Measurements from ENCODE around the gene PMEPA1. TPM values are rescaled to one million over a fixed set of nuclear protein-coding genes. Genes with fewer than 3 reads are reported as not detected.

The PMEPA1 gene
- total RNA-seq, 1 experiment from 2014 or later: 1.9 TPM

DNA sequence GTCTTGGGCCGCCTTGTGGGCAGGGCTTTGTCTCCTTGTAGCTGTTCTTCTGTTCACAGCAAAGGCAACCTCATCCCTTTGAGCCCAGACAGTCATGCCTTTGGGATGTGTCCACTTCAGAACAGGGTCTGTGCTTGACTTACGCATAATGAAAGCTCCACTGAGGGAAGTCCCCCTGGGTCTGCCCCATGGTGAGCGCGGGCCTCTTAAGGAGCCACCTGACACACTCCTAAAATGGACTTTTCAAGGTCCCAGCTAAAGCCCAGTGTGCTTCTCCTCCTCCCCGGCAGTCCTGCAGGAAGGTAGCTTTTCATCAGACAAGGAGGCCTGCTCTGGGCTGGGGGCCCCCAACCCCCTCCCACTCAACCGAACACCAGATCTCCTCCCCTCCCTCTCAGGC lies 24.9 kb upstream of the PMEPA1 start:
- no peaks in the 10 kb centered on the region for H3K4me1 ChIP-seq (ENCODE audit: low read length)

DNA sequence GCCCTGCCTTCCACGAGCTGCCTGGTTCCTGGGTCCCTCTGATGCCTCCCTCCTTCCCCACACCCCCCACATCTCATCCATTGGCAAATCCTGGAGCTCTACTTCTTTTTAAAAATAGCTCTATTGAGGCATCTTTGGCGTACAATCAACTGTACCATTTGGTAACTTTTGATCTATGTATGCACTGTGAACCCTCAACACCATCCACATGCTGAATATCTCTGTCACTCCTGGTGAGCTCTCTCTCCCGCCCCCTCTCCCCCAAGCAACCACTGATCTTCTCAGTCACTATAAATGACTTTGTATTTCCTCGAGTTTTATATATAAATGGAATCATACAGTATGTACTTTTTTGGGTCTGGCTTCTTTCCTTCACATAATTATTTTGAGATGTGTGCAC lies 22.4 kb upstream of the PMEPA1 start:
- no peak overlapping the region for H3K4me2 ChIP-seq (ENCODE audit: low read depth, low read length, poor library complexity, severe bottlenecking)
- no peaks in the 10 kb centered on the region for H3K4me1 ChIP-seq (ENCODE audit: low read length)
- H3K27me3 ChIP-seq (ENCODE audit: low read length): no peaks in the 10 kb centered on the region

More for the DNA sequence above, 24.9 kb upstream of the PMEPA1 start:
- Histone ChIP-seq H3K9me3 (ENCODE audit: low read length) (no peaks in the 10 kb centered on the region), H3K27ac (ENCODE audit: low read length) (no peak overlapping the region), H3K27me3 (ENCODE audit: low read length) (no peaks in the 10 kb centered on the region; the same call in 1 of the 2 replicates), H3K9ac (ENCODE audit: low read length) (no peak overlapping the region), H3K9me2 (replicated peaks; ENCODE audit: insufficient read depth, low read length) (no peaks in the 10 kb centered on the region), H4K20me1 (ENCODE audit: insufficient read depth, low read depth, low read length) (no peaks in the 10 kb centered on the region), H2AFZ (ENCODE audit: low read length) (no peak overlapping the region), H3K4me2 (ENCODE audit: low read depth, low read length, poor library complexity, severe bottlenecking) (no peak overlapping the region), H3K4me3 (ENCODE audit: low read length) (no peak overlapping the region), H3K79me2 (ENCODE audit: low read length) (no peaks in the 10 kb centered on the region), H3K36me3 (ENCODE audit: insufficient read depth, low read length) (no peaks in the 10 kb centered on the region)
- no peak for DNase-seq

DNA sequence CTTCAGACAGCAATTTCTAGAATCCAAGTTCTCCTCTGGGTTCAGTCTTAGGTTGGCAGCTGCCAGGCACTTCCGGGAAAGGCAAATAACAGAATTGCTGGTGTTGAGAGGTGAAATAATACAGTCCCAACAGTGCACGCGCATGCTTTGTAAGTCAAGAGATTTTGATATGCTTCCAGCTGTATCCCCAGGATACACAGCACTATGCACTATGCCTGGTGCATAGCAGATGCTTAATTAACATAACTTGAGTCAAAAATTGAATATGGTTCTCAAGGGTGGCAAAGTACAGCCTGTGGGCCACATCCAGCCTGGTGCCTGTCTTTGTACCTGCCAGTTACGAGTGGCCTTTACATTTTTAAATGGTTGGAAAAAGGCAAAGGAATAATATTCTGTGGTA lies 18.9 kb upstream of the PMEPA1 start:
- H3K79me2 ChIP-seq (ENCODE audit: low read length): no peaks in the 10 kb centered on the region

More for the DNA sequence above, 22.4 kb upstream of the PMEPA1 start:
- Histone ChIP-seq H3K9ac (ENCODE audit: low read length) (no peak overlapping the region), H3K9me3 (ENCODE audit: low read length) (no peaks in the 10 kb centered on the region), H3K4me3 (ENCODE audit: low read length) (no peak overlapping the region), H3K9me2 (replicated peaks; ENCODE audit: insufficient read depth, low read length) (no peaks in the 10 kb centered on the region), H3K79me2 (ENCODE audit: low read length) (no peaks in the 10 kb centered on the region), H3K36me3 (ENCODE audit: insufficient read depth, low read length) (no peaks in the 10 kb centered on the region), H4K20me1 (ENCODE audit: insufficient read depth, low read depth, low read length) (0 out of 2 replicates have a peak, but pooled peaks cover 3% of the 10 kb centered on the region), H2AFZ (ENCODE audit: low read length) (no peak overlapping the region), H3K27ac (ENCODE audit: low read length) (no peak overlapping the region)
- no peak for DNase-seq

DNA sequence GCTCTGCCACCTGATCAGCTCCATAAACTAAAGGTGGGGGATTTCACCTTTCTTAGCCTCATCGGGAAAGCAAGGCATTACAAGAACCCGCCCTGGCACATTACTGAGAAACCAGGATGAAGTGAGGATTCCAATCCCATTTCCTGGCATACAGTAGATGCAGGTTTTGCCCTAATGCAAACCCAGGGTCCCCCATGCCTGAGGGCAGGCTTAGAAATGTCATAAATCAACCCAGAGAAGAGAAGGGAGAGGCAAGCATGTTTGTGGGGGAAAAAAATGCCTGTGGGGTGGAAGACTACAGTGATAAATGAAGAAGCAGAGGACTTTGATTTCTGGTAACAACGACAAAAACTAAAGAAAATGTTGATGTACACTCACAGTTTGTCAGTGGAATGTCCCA lies 18.0 kb upstream of the PMEPA1 start:
- Histone ChIP-seq H3K4me1 (ENCODE audit: low read length) (peaks cover 3% of the 10 kb centered on the region; the same call in 1 of the 2 replicates), H2AFZ (ENCODE audit: low read length) (no peak overlapping the region), H3K27ac (ENCODE audit: low read length) (no peak overlapping the region), H3K79me2 (ENCODE audit: low read length) (no peaks in the 10 kb centered on the region), H3K9me2 (replicated peaks; ENCODE audit: insufficient read depth, low read length) (no peaks in the 10 kb centered on the region), H3K4me2 (ENCODE audit: low read depth, low read length, poor library complexity, severe bottlenecking) (no peak overlapping the region), H3K27me3 (ENCODE audit: low read length) (no peaks in the 10 kb centered on the region), H3K9ac (ENCODE audit: low read length) (no peak overlapping the region), H4K20me1 (ENCODE audit: insufficient read depth, low read depth, low read length) (0 out of 2 replicates have a peak, but pooled peaks cover 3% of the 10 kb centered on the region), H3K36me3 (ENCODE audit: insufficient read depth, low read length) (no peaks in the 10 kb centered on the region), H3K4me3 (ENCODE audit: low read length) (no peak overlapping the region), H3K9me3 (ENCODE audit: low read length) (no peaks in the 10 kb centered on the region)
- no peak for DNase-seq

More for the DNA sequence above, 18.9 kb upstream of the PMEPA1 start:
- no peaks in the 10 kb centered on the region for H3K9me2 ChIP-seq (replicated peaks; ENCODE audit: insufficient read depth, low read length)
- no peak overlapping the region for H2AFZ ChIP-seq (ENCODE audit: low read length)
- no peak overlapping the region for H3K4me3 ChIP-seq (ENCODE audit: low read length)
- no peak overlapping the region for H3K4me2 ChIP-seq (ENCODE audit: low read depth, low read length, poor library complexity, severe bottlenecking)
- H4K20me1 ChIP-seq (ENCODE audit: insufficient read depth, low read depth, low read length): 0 out of 2 replicates have a peak, but pooled peaks cover 3% of the 10 kb centered on the region
- H3K27ac ChIP-seq (ENCODE audit: low read length): no peak overlapping the region
- no peaks in the 10 kb centered on the region for H3K27me3 ChIP-seq (ENCODE audit: low read length)
- H3K4me1 ChIP-seq (ENCODE audit: low read length): no peaks in the 10 kb centered on the region
- H3K9ac ChIP-seq (ENCODE audit: low read length): no peak overlapping the region
- no peaks in the 10 kb centered on the region for H3K9me3 ChIP-seq (ENCODE audit: low read length)
- no peaks in the 10 kb centered on the region for H3K36me3 ChIP-seq (ENCODE audit: insufficient read depth, low read length)
- DNase-seq: no peak

DNA sequence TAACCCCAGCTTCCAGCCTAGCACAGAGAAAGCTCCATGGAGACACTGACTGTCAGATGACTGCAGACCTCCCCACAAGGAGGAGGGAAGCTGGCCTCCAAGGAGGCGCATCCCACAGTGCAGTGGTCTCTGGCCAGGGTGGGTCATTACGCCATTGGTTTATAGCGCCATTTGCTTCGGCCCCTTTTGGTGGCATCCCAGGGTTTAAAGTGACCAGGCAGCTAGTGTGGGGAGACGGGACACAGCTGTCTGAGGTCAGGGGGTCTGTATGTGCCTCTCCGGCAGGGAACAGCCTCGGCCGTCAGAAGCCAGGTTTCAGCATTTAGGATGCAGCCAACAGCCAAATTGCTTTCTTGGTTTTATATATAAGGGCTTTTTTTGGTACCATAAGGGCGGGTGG lies 15.8 kb upstream of the PMEPA1 start:
- Histone ChIP-seq H3K4me3 (ENCODE audit: low read length) (no peak overlapping the region), H4K20me1 (ENCODE audit: insufficient read depth, low read depth, low read length) (0 out of 2 replicates have a peak, but pooled peaks cover 3% of the 10 kb centered on the region), H3K27ac (ENCODE audit: low read length) (no peak overlapping the region), H3K79me2 (ENCODE audit: low read length) (no peaks in the 10 kb centered on the region), H3K9ac (ENCODE audit: low read length) (no peak overlapping the region), H3K4me1 (ENCODE audit: low read length) (peaks cover 3% of the 10 kb centered on the region; the same call in 1 of the 2 replicates), H3K36me3 (ENCODE audit: insufficient read depth, low read length) (no peaks in the 10 kb centered on the region), H3K27me3 (ENCODE audit: low read length) (no peaks in the 10 kb centered on the region), H3K4me2 (ENCODE audit: low read depth, low read length, poor library complexity, severe bottlenecking) (no peak overlapping the region), H3K9me3 (ENCODE audit: low read length) (no peaks in the 10 kb centered on the region), H3K9me2 (replicated peaks; ENCODE audit: insufficient read depth, low read length) (no peaks in the 10 kb centered on the region), H2AFZ (ENCODE audit: low read length) (no peak overlapping the region)
- no peak for DNase-seq

DNA sequence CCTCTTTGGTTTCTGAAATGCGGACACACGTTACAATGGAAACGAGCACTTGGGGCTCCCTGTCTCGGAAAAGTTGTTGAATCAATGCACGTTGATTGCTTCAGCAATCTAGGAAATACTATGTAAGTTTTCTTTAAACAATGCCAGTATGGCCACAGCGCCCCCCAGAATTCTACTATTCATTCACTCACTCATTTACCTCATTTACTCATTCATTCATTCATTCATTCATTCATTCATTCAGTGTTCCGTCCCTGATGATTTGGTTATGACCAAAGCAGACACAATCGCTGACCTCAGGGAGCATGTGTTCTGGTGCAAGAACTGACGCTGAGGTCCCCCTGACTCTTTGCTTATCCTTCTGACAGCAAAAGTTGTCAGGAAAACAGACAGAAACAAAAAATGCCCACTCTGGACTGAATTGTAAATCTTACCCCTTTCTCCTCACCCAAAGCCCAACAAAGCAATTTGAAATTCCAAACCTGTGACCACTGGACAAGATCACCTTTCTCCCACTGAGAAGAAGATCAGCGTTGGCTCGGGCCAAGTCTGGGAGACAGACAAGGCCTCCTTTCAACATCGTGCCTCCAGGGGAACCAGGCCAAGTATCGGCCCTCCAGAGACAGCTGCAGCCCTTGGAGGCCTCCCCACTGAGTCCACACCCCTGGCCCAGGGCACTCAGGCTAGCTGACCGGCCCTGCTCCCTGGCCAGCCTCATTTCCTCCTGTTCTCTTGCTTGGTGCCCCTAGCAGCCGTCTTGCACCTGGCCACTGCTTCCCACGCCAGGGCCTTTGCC lies 15.0 kb upstream of the PMEPA1 start:
- no peak overlapping the region for H3K9ac ChIP-seq (ENCODE audit: low read length)

DNA sequence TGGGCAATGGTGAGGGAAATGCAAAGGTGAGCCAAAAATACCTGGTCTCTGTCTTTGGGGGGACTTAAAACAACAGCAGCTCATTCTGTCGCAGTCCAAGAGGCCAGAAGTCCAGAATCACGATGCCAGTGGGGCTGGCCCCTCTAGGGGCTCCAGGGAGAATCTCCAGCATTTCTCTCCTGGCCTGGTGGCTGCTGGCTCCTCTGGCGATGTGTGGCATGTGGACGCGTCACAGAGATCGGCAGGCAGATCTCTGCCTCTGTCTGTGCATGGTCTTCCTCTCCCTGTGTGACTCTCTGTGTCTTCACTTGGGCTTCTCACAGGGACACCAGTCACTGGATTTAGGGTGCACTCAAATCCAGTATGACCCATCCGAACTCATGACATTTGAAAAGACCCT lies 14.0 kb upstream of the PMEPA1 start:
- H2AFZ ChIP-seq (ENCODE audit: low read length): no peak overlapping the region
- H3K4me2 ChIP-seq (ENCODE audit: low read depth, low read length, poor library complexity, severe bottlenecking): no peak overlapping the region
- H3K79me2 ChIP-seq (ENCODE audit: low read length): no peaks in the 10 kb centered on the region
- no peak overlapping the region for H3K27ac ChIP-seq (ENCODE audit: low read length)
- no peak overlapping the region for H3K4me3 ChIP-seq (ENCODE audit: low read length)
- DNase-seq: no peak
- 0 out of 2 replicates have a peak, but pooled peaks cover 3% of the 10 kb centered on the region for H4K20me1 ChIP-seq (ENCODE audit: insufficient read depth, low read depth, low read length)
- H3K4me1 ChIP-seq (ENCODE audit: low read length): peaks cover 6% of the 10 kb centered on the region
- H3K27me3 ChIP-seq (ENCODE audit: low read length): no peaks in the 10 kb centered on the region
- no peak overlapping the region for H3K9ac ChIP-seq (ENCODE audit: low read length)
- H3K9me2 ChIP-seq (replicated peaks; ENCODE audit: insufficient read depth, low read length): no peaks in the 10 kb centered on the region
- no peaks in the 10 kb centered on the region for H3K36me3 ChIP-seq (ENCODE audit: insufficient read depth, low read length)
- H3K9me3 ChIP-seq (ENCODE audit: low read length): no peaks in the 10 kb centered on the region

More for the DNA sequence above, 15.0 kb upstream of the PMEPA1 start:
- H3K27me3 ChIP-seq (ENCODE audit: low read length): no peaks in the 10 kb centered on the region
- peaks cover 3% of the 10 kb centered on the region; the same call in 1 of the 2 replicates for H3K4me1 ChIP-seq (ENCODE audit: low read length)
- no peaks in the 10 kb centered on the region for H3K9me2 ChIP-seq (replicated peaks; ENCODE audit: insufficient read depth, low read length)
- no peak overlapping the region for H2AFZ ChIP-seq (ENCODE audit: low read length)
- H3K9me3 ChIP-seq (ENCODE audit: low read length): no peaks in the 10 kb centered on the region
- H3K4me3 ChIP-seq (ENCODE audit: low read length): no peak overlapping the region
- H4K20me1 ChIP-seq (ENCODE audit: insufficient read depth, low read depth, low read length): 0 out of 2 replicates have a peak, but pooled peaks cover 3% of the 10 kb centered on the region
- H3K27ac ChIP-seq (ENCODE audit: low read length): no peak overlapping the region
- H3K79me2 ChIP-seq (ENCODE audit: low read length): no peaks in the 10 kb centered on the region
- no peak for DNase-seq
- no peaks in the 10 kb centered on the region for H3K36me3 ChIP-seq (ENCODE audit: insufficient read depth, low read length)
- no peak overlapping the region for H3K4me2 ChIP-seq (ENCODE audit: low read depth, low read length, poor library complexity, severe bottlenecking)

DNA sequence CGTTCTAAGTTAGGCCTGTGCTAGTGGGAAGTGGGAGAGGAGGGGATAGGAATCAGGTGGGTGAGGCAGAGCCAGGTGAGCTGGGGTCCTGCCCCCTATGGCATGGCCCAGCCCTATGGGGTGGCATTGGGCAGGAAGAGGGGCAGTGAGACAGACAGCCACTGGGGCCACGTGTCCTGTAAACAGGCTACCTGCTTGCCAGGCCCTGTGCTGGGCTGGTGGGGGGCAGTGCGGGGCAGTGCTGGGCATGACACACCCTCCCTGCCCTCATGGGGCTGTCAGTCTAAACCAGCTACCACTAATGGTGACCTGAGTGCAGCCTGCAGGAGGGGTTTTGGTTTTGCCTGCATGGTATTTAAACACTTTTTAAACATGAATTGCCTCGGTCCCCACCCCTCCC lies 10.1 kb upstream of the PMEPA1 start:
- Histone ChIP-seq H4K20me1 (ENCODE audit: insufficient read depth, low read depth, low read length) (no peaks in the 10 kb centered on the region), H3K27ac (ENCODE audit: low read length) (no peak overlapping the region), H3K36me3 (ENCODE audit: insufficient read depth, low read length) (no peaks in the 10 kb centered on the region), H3K4me3 (ENCODE audit: low read length) (no peak overlapping the region), H3K9me2 (replicated peaks; ENCODE audit: insufficient read depth, low read length) (no peaks in the 10 kb centered on the region), H3K9ac (ENCODE audit: low read length) (no peak overlapping the region), H3K27me3 (ENCODE audit: low read length) (no peaks in the 10 kb centered on the region), H3K4me2 (ENCODE audit: low read depth, low read length, poor library complexity, severe bottlenecking) (no peak overlapping the region), H3K9me3 (ENCODE audit: low read length) (no peaks in the 10 kb centered on the region), H2AFZ (ENCODE audit: low read length) (no peak overlapping the region), H3K4me1 (ENCODE audit: low read length) (peaks cover 15% of the 10 kb centered on the region), H3K79me2 (ENCODE audit: low read length) (no peaks in the 10 kb centered on the region)
- no peak for DNase-seq
